ELR (cell line): Measurements from ENCODE around the gene QSOX1.
"Not testable (repeated sequence)": the region's sequence is repeated elsewhere in the genome, so short reads cannot be mapped to it uniquely, and the experiment has no call there.

Experiments used
- DNase-seq: peaks from one replicate; pipeline ENCODE4 v3.0.0-alpha.2; 2015; ENCODE audit warnings: low read depth

Gene QSOX1

DNA sequence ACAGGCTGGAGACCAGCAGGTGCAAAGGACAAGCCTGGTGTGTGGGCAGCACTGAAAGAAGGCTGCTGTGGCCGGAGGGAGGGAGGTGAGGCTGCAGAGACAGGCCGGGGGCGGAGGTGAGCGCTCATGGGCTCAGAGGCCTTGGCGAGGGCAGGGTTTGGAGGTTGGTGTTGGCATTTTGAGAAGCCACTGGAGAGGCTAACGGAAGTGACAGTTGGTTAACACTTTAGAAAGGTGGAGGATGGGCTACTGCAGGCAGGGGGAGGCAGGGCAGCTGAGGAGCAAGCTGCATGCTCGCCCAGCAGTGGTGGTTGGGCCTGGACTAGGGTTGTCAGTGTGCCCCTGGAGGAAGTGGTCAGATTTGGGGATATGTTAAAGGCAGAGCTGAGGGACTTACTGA lies 37.5 kb downstream of the QSOX1 start:
- no peak for DNase-seq

GRCh38 chr1:180193141-180194047 lies 38.7 kb downstream of the QSOX1 start:
- DNase-seq: no peak

DNA sequence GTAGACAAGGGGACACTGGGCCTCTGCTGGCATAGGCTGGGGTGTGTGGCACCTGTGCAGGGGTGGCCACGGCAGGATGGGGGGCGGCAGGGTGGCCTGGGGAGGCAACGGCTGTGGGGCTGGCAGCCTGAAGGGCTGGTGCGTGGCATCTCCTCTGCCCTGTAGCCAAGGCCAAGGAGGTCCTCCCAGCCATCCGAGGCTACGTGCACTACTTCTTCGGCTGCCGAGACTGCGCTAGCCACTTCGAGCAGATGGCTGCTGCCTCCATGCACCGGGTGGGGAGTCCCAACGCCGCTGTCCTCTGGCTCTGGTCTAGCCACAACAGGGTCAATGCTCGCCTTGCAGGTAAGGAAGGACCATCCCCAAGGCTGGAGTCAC lies 39.4 kb downstream of the QSOX1 start:
- DNase-seq: no peak

GRCh38 chr1:180194546-180195207 lies 40.0 kb downstream of the QSOX1 start:
- no peak for DNase-seq

GRCh38 chr1:180195401-180195800 lies 40.7 kb downstream of the QSOX1 start:
- DNase-seq: no peak

GRCh38 chr1:180195916-180196315 lies 41.2 kb downstream of the QSOX1 start:
- no peak for DNase-seq

DNA sequence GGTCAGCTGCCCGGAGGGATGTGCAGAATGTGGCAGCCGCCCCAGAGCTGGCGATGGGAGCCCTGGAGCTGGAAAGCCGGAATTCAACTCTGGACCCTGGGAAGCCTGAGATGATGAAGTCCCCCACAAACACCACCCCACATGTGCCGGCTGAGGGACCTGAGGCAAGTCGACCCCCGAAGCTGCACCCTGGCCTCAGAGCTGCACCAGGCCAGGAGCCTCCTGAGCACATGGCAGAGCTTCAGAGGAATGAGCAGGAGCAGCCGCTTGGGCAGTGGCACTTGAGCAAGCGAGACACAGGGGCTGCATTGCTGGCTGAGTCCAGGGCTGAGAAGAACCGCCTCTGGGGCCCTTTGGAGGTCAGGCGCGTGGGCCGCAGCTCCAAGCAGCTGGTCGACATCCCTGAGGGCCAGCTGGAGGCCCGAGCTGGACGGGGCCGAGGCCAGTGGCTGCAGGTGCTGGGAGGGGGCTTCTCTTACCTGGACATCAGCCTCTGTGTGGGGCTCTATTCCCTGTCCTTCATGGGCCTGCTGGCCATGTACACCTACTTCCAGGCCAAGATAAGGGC lies 41.9 kb downstream of the QSOX1 start:
- DNase-seq: no peak

DNA sequence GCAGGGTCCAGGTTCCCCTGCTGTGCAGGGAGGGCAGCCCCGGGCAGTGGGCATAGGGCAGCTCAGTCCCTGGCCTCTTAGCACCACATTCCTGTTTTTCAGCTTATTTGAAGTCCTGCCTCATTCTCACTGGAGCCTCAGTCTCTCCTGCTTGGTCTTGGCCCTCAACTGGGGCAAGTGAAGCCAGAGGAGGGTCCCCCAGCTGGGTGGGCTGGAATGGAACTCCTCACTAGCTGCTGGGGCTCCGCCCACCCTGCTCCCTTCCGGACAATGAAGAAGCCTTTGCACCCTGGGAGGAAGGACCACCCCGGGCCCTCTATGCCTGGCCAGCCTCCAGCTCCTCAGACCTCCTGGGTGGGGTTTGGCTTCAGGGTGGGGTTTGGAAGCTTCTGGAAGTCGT lies 42.6 kb downstream of the QSOX1 start:
- DNase-seq: no peak

- DNase-seq: no peak
These were observed 43.5 kb downstream of the QSOX1 start for GRCh38 chr1:180198196-180198595.

DNA sequence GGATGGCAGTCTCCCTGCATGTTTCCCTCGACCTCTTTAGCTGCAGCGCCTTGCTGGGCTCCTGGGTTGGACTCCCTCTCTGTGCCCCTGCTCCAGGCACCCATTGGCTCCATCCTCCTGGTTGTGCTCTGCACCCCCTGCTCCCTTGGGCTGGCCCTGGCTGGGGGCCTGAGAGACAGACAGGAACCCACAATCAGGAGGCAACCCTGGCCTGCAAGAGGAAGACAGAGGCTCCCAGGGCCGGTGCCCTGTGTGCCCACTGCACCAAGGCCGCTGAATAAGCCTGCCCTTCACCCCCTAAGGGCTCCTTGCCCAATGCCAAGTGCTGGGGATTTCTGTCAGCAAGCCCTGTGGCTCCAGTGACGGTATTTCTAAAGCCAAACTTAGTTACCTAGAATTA lies 43.9 kb downstream of the QSOX1 start:
- no peak for DNase-seq

DNA sequence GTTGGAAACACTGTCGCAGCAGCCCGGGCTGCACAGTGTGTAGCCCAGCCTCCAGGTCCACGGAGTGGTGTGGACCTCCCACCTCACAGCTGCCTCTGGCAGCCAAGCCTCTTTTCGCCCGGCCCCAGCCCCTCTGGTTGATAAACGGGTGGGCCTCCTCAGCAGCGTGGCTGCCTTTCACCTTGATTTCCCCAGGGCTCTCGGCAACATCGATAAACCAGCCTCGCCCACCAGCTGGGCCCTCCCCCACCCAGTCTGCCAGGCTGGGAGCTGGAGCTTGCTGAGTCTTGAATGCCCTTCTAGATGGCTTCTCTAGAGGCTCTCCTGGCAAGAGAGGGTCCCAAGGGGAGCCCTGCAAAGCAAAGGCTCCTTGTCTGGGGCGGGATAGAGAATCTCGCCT lies 44.3 kb downstream of the QSOX1 start:
- DNase-seq: no peak

GRCh38 chr1:180201451-180202200 lies 47.0 kb downstream of the QSOX1 start:
- DNase-seq: no peak

GRCh38 chr1:180202588-180202987 lies 47.9 kb downstream of the QSOX1 start:
- not testable (repeated sequence) for DNase-seq

GRCh38 chr1:180204231-180204630 lies 49.6 kb downstream of the QSOX1 start:
- no peak for DNase-seq

DNA sequence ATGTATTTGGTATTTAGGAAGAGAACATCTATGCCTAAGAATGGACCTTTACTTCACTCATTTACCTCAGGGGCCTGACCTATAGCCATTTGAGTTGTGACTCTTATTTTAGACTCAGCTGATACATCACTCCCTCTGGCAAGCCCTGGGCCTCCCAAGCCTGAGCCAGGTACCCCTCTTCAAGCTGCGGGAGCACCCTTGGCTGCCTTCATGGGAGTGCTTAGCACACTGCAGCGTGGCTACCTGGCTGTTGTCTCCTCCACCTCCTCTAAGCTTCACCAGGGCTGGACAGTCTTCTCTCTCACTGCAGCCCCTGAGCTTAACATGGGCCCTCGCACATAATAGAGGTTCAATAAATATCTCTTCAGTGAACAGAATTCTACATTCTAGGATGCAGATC lies 51.9 kb downstream of the QSOX1 start:
- no peak for DNase-seq

DNA sequence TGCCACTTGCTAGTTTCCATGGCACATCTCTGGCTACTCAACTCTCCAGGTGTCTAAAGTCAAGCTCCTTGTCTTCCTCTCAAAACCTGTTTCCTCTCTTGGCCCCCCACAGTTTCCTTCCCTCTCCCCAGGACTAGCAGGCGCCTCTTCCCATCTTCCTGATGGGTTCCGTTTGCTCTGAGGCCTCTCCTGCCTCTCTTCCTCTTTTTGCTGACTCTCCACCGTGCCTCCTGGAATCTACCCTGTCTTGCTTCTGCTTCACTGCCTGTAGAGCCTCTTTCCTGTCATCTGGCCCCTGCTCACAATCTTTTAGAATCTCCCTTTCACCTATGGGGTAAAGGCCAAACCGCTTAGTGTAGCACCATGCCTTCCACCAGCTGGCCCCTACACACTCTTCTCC lies 53.6 kb downstream of the QSOX1 start:
- DNase-seq: no peak

DNA sequence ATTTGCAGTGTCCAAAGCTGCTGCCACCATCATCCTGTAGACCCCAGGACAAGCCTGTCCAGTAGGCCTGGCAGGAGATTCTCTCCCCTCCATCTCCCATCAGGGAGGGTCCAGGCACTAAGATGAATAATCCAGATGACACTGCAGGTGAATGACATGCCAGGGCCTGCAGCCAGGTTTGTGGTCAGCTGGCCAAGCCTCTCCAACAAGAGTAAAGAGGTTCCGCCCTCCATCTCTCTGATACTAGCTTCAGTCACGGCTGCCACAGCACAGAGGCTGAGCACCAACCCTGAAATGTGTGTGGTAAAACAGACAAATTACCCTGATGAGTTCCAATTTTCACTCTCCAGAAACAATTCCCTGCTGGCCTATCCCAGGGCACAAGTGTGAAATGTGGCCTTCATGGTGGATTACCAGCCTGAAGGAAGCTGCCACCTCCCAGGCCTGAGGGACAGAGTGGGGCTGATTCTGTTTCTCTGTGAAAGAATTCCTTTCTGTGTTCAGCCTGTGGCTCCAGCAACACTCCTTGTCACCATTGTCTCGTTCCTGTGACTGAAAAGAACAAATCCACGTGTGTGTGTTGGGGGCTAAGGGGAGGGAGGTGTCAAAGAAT lies 55.4 kb downstream of the QSOX1 start:
- DNase-seq: no peak

- DNase-seq: no peak
These were observed 56.6 kb downstream of the QSOX1 start for GRCh38 chr1:180211156-180211859.

DNA sequence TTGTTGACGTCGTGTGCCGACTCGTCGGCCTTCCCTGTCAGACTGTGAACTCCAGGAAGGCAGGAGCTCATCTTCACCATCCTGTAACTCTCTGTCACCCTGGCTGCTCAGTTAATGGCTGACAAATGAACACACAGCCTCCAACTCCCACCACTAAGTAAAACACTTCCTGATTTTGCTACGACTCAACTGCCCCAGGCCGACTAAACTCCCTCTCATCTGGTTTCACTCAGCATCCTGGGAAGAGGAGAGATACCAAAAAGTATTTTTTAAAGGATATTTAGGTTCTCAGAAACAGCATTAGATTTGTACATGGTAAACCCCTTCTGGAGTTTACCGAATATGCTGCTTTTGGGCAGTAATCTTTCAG lies 57.2 kb downstream of the QSOX1 start:
- peak; percentile 24 for DNase-seq

- DNase-seq: no peak
These were observed 58.9 kb downstream of the QSOX1 start for GRCh38 chr1:180213401-180214170.
